GM21737 (cell line): ENCODE data around the gene BRICD5.

Experiments used
- ATAC-seq: cut with Tn5 transposase; IDR thresholded peaks from one replicate; pipeline ENCODE4 v1.9.1; 2021; ENCODE audit warnings: mild to moderate bottlenecking, moderate library complexity; ENCODE audit not compliant: unreplicated experiment

BRICD5 gene

GRCh38 chr16:2183671-2184070, 27.0 kb downstream of the BRICD5 start:
- ATAC-seq: no peak

GRCh38 chr16:2181952-2182351, 28.7 kb downstream of the BRICD5 start:
- ATAC-seq: no peak

GRCh38 chr16:2180962-2181923, 29.4 kb downstream of the BRICD5 start:
- ATAC-seq: no peak

- ATAC-seq: no peak
These were observed 30.2 kb downstream of the BRICD5 start for GRCh38 chr16:2180461-2180860.

- no peak for ATAC-seq
These were observed 31.1 kb downstream of the BRICD5 start for GRCh38 chr16:2179576-2179975.

- no peak for ATAC-seq
These were observed 31.6 kb downstream of the BRICD5 start for GRCh38 chr16:2179107-2179501.

- ATAC-seq: no peak
These were observed 32.1 kb downstream of the BRICD5 start for GRCh38 chr16:2178321-2179106.

GRCh38 chr16:2177561-2177960, 33.1 kb downstream of the BRICD5 start:
- no peak for ATAC-seq

GRCh38 chr16:2177101-2177500, 33.6 kb downstream of the BRICD5 start:
- no peak for ATAC-seq

- ATAC-seq: no peak
These were observed 34.6 kb downstream of the BRICD5 start for GRCh38 chr16:2176047-2176446.

GRCh38 chr16:2175454-2175853, 35.2 kb downstream of the BRICD5 start:
- no peak for ATAC-seq

- no peak for ATAC-seq
These were observed 36.1 kb downstream of the BRICD5 start for GRCh38 chr16:2174396-2175131.

- no peak for ATAC-seq
These were observed 36.7 kb downstream of the BRICD5 start for GRCh38 chr16:2173916-2174315.

GRCh38 chr16:2173366-2173765, 37.3 kb downstream of the BRICD5 start:
- no peak for ATAC-seq

- ATAC-seq: no peak
These were observed 37.9 kb downstream of the BRICD5 start for GRCh38 chr16:2172688-2173335.

GRCh38 chr16:2171601-2172178, 39.0 kb downstream of the BRICD5 start:
- no peak for ATAC-seq

GRCh38 chr16:2170587-2171435, 39.9 kb downstream of the BRICD5 start:
- no peak for ATAC-seq

- ATAC-seq: no peak
These were observed 40.6 kb downstream of the BRICD5 start for GRCh38 chr16:2170080-2170479.

GRCh38 chr16:2167068-2167638, 43.5 kb downstream of the BRICD5 start:
- no peak for ATAC-seq
